WI38 (cell line): ENCODE results near the gene CDCP1.

Experiments used
- H3K4me3 ChIP-seq: 2 replicates; pipeline ENCODE4 v1.5.1; 2011; ENCODE audit warnings: low read depth, mild to moderate bottlenecking, control low read depth, low read length
- CTCF ChIP-seq: IDR thresholded peaks from 2 replicates; pipeline ENCODE4 v1.5.1; 2012; ENCODE audit warnings: low read depth, mild to moderate bottlenecking, control low read depth, low read length

CDCP1 gene

GRCh38 chr3:45180051-45180450 lies 33.9 kb upstream of the CDCP1 start:
- TF ChIP-seq CTCF, result no peak

GRCh38 chr3:45179163-45179562 lies 33.0 kb upstream of the CDCP1 start:
- H3K4me3 ChIP-seq, result no peak overlapping the region
- TF ChIP-seq CTCF, result no peak

More at GRCh38 chr3:45180051-45180450, 33.9 kb upstream of the CDCP1 start:
- H3K4me3 ChIP-seq, result no peak overlapping the region

GRCh38 chr3:45178183-45179023 lies 32.2 kb upstream of the CDCP1 start:
- no peak for TF ChIP-seq CTCF
- no peak overlapping the region for H3K4me3 ChIP-seq

- H3K4me3 ChIP-seq, result no peak overlapping the region
- no peak for TF ChIP-seq CTCF
These were observed 30.7 kb upstream of the CDCP1 start for GRCh38 chr3:45176912-45177311.

GRCh38 chr3:45174234-45174633 lies 28.1 kb upstream of the CDCP1 start:
- TF ChIP-seq CTCF, result no peak
- H3K4me3 ChIP-seq, result no peak overlapping the region

- TF ChIP-seq CTCF, result no peak
- H3K4me3 ChIP-seq, result no peak overlapping the region
These were observed 27.6 kb upstream of the CDCP1 start for GRCh38 chr3:45173776-45174175.

- H3K4me3 ChIP-seq, result no peak overlapping the region
- no peak for TF ChIP-seq CTCF
These were observed 25.1 kb upstream of the CDCP1 start for GRCh38 chr3:45171283-45171682.
